Measurements from ENCODE around the gene SLC39A2. TPM values are rescaled to one million over a fixed set of nuclear protein-coding genes. Genes with fewer than 3 reads are reported as not detected.

Gene SLC39A2
- total and polyA plus RNA-seq, 9 of the 15 experiments (the other 6 are each of a cell fraction or from before 2014, with no cell fraction given) = 0.06 to 0.09 TPM; not detected in 7

- TF ChIP-seq PBX2 (CRISPR knock-in tag; IDR thresholded peaks at IDR 0.05; ENCODE audit: low read depth) (no peak), PBX2 (tag; conservative IDR thresholded peaks at IDR 0.05; ENCODE audit: low read depth) (no peak), EGR1 (conservative IDR thresholded peaks at IDR 0.05) (peak; percentile 59), ARID1B (IDR thresholded peaks at IDR 0.05) (peak; percentile 65), MEIS2 (IDR thresholded peaks at IDR 0.05; ENCODE audit: partially characterized antibody) (no peak), NFE2 (IDR thresholded peaks at IDR 0.05; ENCODE audit: low read depth) (peak; percentile 77), MCM5 (IDR thresholded peaks at IDR 0.05; ENCODE audit: low read depth) (no peak), ZBTB7A (IDR thresholded peaks at IDR 0.05; ENCODE audit: borderline replicate concordance, control insufficient read depth, low read depth, low read length) (peak; percentile 52; the same call in 1 of the 2 replicates), PKNOX1 (IDR thresholded peaks at IDR 0.05) (0 out of 2 replicates have a peak, but pooled peaks have one; percentile 15), SMAD1 (IDR thresholded peaks at IDR 0.05; ENCODE audit: low read depth, low read length, partially characterized antibody) (no peak), SOX6 (IDR thresholded peaks at IDR 0.05) (no peak), ESRRA (IDR thresholded peaks at IDR 0.05; ENCODE audit: borderline replicate concordance, low read depth) (no peak), SAFB (IDR thresholded peaks at IDR 0.05; ENCODE audit: borderline replicate concordance, low read depth, low read length) (no peak), HDAC2 (IDR thresholded peaks at IDR 0.05) (0 out of 2 replicates have a peak, but pooled peaks have one; percentile 35), UBTF (IDR thresholded peaks at IDR 0.05; ENCODE audit: borderline replicate concordance in 1 of 2, low read depth in 2 of 2, low read length in 2 of 2) (0 out of 4 replicates have a peak, but pooled peaks of 1 of the 2 experiments have one; percentile 26), MAZ (CRISPR knock-in tag; conservative IDR thresholded peaks at IDR 0.05 in 1 of 2, IDR thresholded peaks at IDR 0.05 in 1 of 2) (peak in 1 of 2 experiments; percentile 25; a peak in 1 of 4 replicates), MAFK (IDR thresholded peaks at IDR 0.05; ENCODE audit: low read length) (peak; percentile 17; the same call in 1 of the 2 replicates), SMARCC2 (IDR thresholded peaks at IDR 0.05; ENCODE audit: low read depth) (0 out of 2 replicates have a peak, but pooled peaks have one; percentile 35), CBFA2T3 (IDR thresholded peaks at IDR 0.05) (peak; percentile 12; the same call in 1 of the 2 replicates), SMARCA4 (IDR thresholded peaks at IDR 0.05) (peak; percentile 68), CTBP1 (IDR thresholded peaks at IDR 0.05; ENCODE audit: borderline replicate concordance) (peak; percentile 44; the same call in 1 of the 2 replicates), HIVEP1 (CRISPR knock-in tag; IDR thresholded peaks at IDR 0.05) (no peak), FOSL1 (tag; conservative IDR thresholded peaks at IDR 0.05) (peak; percentile 76), VEZF1 (CRISPR knock-in tag; IDR thresholded peaks at IDR 0.05) (peak; percentile 39; the same call in 1 of the 2 replicates)
Measured at GRCh38 chr14:21026988-21027315, 27.9 kb downstream of the SLC39A2 start (continued).

Measured in K562 (cell line).